ENCODE results near the gene POU2AF1. TPM values are rescaled to one million over a fixed set of nuclear protein-coding genes. Genes with fewer than 3 reads are reported as not detected.

The POU2AF1 gene
- total and polyA plus RNA-seq, 2 experiments from 2014 or later = not detected

DNA sequence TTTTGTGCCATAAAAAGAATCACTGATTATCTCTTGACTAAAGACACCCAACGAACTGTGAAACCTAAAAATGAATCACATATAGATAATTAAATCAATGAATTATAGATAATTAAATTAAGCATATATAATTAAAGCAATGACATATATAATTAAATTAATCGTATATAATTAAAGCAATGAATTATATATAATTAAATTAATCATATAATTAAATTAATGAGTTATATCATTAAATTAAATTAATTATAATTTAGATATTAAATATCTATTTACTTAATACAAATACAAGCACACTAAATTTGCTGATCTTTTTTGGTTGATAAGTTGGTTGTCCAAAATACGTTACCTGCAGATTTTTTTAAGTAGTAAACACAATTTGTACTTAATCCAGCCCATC lies 30.9 kb downstream of the POU2AF1 start:
- 0 out of 2 replicates have a peak, but pooled peaks cover 3% of the 10 kb centered on the region for H3K9me2 ChIP-seq (ENCODE audit: insufficient read depth)
- DNase-seq (ENCODE audit: low spot score) (no peak), ATAC-seq (no peak)
- no peak overlapping the region for H2AFZ ChIP-seq
- H3K4me2 ChIP-seq = no peak overlapping the region
- H4K20me1 ChIP-seq (replicated peaks; ENCODE audit: insufficient read depth) = no peaks in the 10 kb centered on the region
- H3K36me3 Mint-ChIP-seq (ENCODE audit: low read depth) = no peaks in the 10 kb centered on the region
- no peaks in the 10 kb centered on the region for H3K27me3 ChIP-seq (ENCODE audit: insufficient read depth)
- H3K79me2 ChIP-seq (replicated peaks; ENCODE audit: insufficient read depth) = no peaks in the 10 kb centered on the region
- H3K27ac Mint-ChIP-seq = no peak overlapping the region
- no peaks in the 10 kb centered on the region for H3K27me3 Mint-ChIP-seq (ENCODE audit: insufficient read depth, low read depth, poor library complexity)
- no peak for TF ChIP-seq ETS1 (IDR thresholded peaks at IDR 0.05)
- H3K36me3 ChIP-seq (ENCODE audit: insufficient read depth) = no peaks in the 10 kb centered on the region
- no peak overlapping the region for H3K27ac ChIP-seq (ENCODE audit: low read depth)
- H3K9me3 Mint-ChIP-seq = no peaks in the 10 kb centered on the region
- H3K4me1 ChIP-seq (ENCODE audit: insufficient read depth) = no peaks in the 10 kb centered on the region
- no peaks in the 10 kb centered on the region for H3F3A ChIP-seq (replicated peaks; ENCODE audit: low read depth)
- no peak overlapping the region for H3K4me3 Mint-ChIP-seq
- no peak overlapping the region for H3K4me3 ChIP-seq
- H3K4me1 Mint-ChIP-seq = no peaks in the 10 kb centered on the region

DNA sequence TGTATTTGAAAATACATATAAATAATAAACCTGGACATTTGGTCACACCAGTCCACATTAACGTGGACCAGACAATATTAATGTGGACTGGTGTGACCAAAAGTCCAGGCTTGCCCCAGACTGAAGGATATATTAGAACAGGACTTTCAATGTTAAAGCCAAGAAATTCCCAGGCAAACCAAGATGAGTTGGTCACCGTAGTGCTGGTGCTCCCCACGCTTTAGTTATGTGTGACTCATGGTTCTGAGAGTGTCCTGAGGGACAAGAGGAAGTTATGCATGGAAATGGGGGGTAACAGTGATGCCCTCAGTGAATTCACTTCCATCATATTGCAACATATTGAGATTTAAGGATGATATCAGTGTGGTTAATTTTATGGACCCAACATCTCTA lies 31.4 kb downstream of the POU2AF1 start:
- H3K36me3 ChIP-seq (ENCODE audit: insufficient read depth) = no peaks in the 10 kb centered on the region
- H4K20me1 ChIP-seq (replicated peaks; ENCODE audit: insufficient read depth) = no peaks in the 10 kb centered on the region
- no peak overlapping the region for H3K27ac Mint-ChIP-seq
- H3K27me3 ChIP-seq (ENCODE audit: insufficient read depth) = no peaks in the 10 kb centered on the region
- H3K4me3 ChIP-seq = no peak overlapping the region
- no peaks in the 10 kb centered on the region for H3K9me3 Mint-ChIP-seq
- no peaks in the 10 kb centered on the region for H3K4me1 ChIP-seq (ENCODE audit: insufficient read depth)
- no peaks in the 10 kb centered on the region for H3F3A ChIP-seq (replicated peaks; ENCODE audit: low read depth)
- H3K9me2 ChIP-seq (ENCODE audit: insufficient read depth) = 0 out of 2 replicates have a peak, but pooled peaks cover 3% of the 10 kb centered on the region
- no peak overlapping the region for H2AFZ ChIP-seq
- no peaks in the 10 kb centered on the region for H3K36me3 Mint-ChIP-seq (ENCODE audit: low read depth)
- ATAC-seq (no peak), DNase-seq (ENCODE audit: low spot score) (no peak)
- H3K27me3 Mint-ChIP-seq (ENCODE audit: insufficient read depth, low read depth, poor library complexity) = no peaks in the 10 kb centered on the region
- H3K4me1 Mint-ChIP-seq = no peaks in the 10 kb centered on the region
- H3K4me2 ChIP-seq = no peak overlapping the region
- no peaks in the 10 kb centered on the region for H3K79me2 ChIP-seq (replicated peaks; ENCODE audit: insufficient read depth)
- no peak overlapping the region for H3K4me3 Mint-ChIP-seq
- no peak overlapping the region for H3K27ac ChIP-seq (ENCODE audit: low read depth)
- TF ChIP-seq EZH2phosphoT487 (IDR thresholded peaks at IDR 0.05; ENCODE audit: unreplicated experiment) (no peak), JUNB (IDR thresholded peaks at IDR 0.05; ENCODE audit: unreplicated experiment) (no peak), ZNF331 (CRISPR knock-in tag; IDR thresholded peaks at IDR 0.05; ENCODE audit: low read depth) (no peak), CREB1 (CRISPR knock-in tag; IDR thresholded peaks at IDR 0.05; ENCODE audit: low read depth) (no peak), ETS1 (IDR thresholded peaks at IDR 0.05) (no peak), REST (IDR thresholded peaks at IDR 0.05; ENCODE audit: unreplicated experiment) (no peak), STAT1 (IDR thresholded peaks at IDR 0.05; ENCODE audit: unreplicated experiment) (no peak), ZNF114 (CRISPR knock-in tag; IDR thresholded peaks at IDR 0.05) (no peak), EZH2 (IDR thresholded peaks at IDR 0.05; ENCODE audit: low read depth, unreplicated experiment) (no peak), ZNF462 (CRISPR knock-in tag; IDR thresholded peaks at IDR 0.05) (no peak)

All from GM23338 (cell line).